ENCODE measurements around the gene OR5H15. TPM values are rescaled to one million over a fixed set of nuclear protein-coding genes. Genes with fewer than 3 reads are reported as not detected.
"Not testable (repeated sequence)": the region's sequence is repeated elsewhere in the genome, so short reads cannot be mapped to it uniquely, and the experiment has no call there.

The OR5H15 gene
- polyA plus RNA-seq, 2 donors, result not detected

- Histone ChIP-seq H3K27ac (ENCODE audit: low read depth in 2 of 2, low read length in 1 of 2) (no peak overlapping the region), H3K27me3 (ENCODE audit: control insufficient read depth in 1 of 2, insufficient read depth in 2 of 2, low read length in 2 of 2) (no peaks in the 10 kb centered on the region), H3K4me3 (ENCODE audit: low read depth in 1 of 2, low read length in 2 of 2) (no peak overlapping the region), H3K36me3 (ENCODE audit: control insufficient read depth in 2 of 2, insufficient read depth in 2 of 2, low read length in 1 of 2) (no peaks in the 10 kb centered on the region), H3K9me3 (ENCODE audit: control insufficient read depth in 2 of 2, insufficient read depth in 1 of 2, low read depth in 1 of 2, low read length in 1 of 2) (no peaks in the 10 kb centered on the region), H3K4me1 (ENCODE audit: control insufficient read depth in 2 of 2, insufficient read depth in 2 of 2, low read length in 1 of 2) (no peaks in the 10 kb centered on the region)
- 72 to 78% methylated on average over 7 of the region's 7 CpGs for WGBS, 2 donors
Measured at GRCh38 chr3:98172621-98173020, 6.1 kb downstream of the OR5H15 start.

- H3K4me3 ChIP-seq (ENCODE audit: low read depth in 1 of 2, low read length in 2 of 2), result no peak overlapping the region
- H3K36me3 ChIP-seq (ENCODE audit: control insufficient read depth in 2 of 2, insufficient read depth in 2 of 2, low read length in 1 of 2), result no peaks in the 10 kb centered on the region
- no peaks in the 10 kb centered on the region for H3K9me3 ChIP-seq (ENCODE audit: control insufficient read depth in 2 of 2, insufficient read depth in 1 of 2, low read depth in 1 of 2, low read length in 1 of 2)
- H3K27ac ChIP-seq (ENCODE audit: low read depth in 2 of 2, low read length in 1 of 2), result no peak overlapping the region
- H3K4me1 ChIP-seq (ENCODE audit: control insufficient read depth in 2 of 2, insufficient read depth in 2 of 2, low read length in 1 of 2), result no peaks in the 10 kb centered on the region
- no peaks in the 10 kb centered on the region for H3K27me3 ChIP-seq (ENCODE audit: control insufficient read depth in 1 of 2, insufficient read depth in 2 of 2, low read length in 2 of 2)
- WGBS, 2 donors, result 84 to 87% methylated on average over 3 of the region's 3 CpGs
Measured at GRCh38 chr3:98180319-98180890, 13.9 kb downstream of the OR5H15 start.

- H3K9me3 ChIP-seq (ENCODE audit: control insufficient read depth in 2 of 2, insufficient read depth in 1 of 2, low read depth in 1 of 2, low read length in 1 of 2), result no peaks in the 10 kb centered on the region
- H3K27ac ChIP-seq (ENCODE audit: low read depth in 2 of 2, low read length in 1 of 2), result no peak overlapping the region
- no peaks in the 10 kb centered on the region for H3K27me3 ChIP-seq (ENCODE audit: control insufficient read depth in 1 of 2, insufficient read depth in 2 of 2, low read length in 2 of 2)
- H3K4me3 ChIP-seq (ENCODE audit: low read depth in 1 of 2, low read length in 2 of 2), result no peak overlapping the region
- no peaks in the 10 kb centered on the region for H3K4me1 ChIP-seq (ENCODE audit: control insufficient read depth in 2 of 2, insufficient read depth in 2 of 2, low read length in 1 of 2)
- no peaks in the 10 kb centered on the region for H3K36me3 ChIP-seq (ENCODE audit: control insufficient read depth in 2 of 2, insufficient read depth in 2 of 2, low read length in 1 of 2)
Measured at GRCh38 chr3:98182196-98182595, 15.7 kb downstream of the OR5H15 start.

GRCh38 chr3:98185180-98185579 is 18.7 kb downstream of the OR5H15 start:
- no peaks in the 10 kb centered on the region for H3K4me1 ChIP-seq (ENCODE audit: control insufficient read depth in 2 of 2, insufficient read depth in 2 of 2, low read length in 1 of 2)

GRCh38 chr3:98188545-98188944 is 22.0 kb downstream of the OR5H15 start:
- no peaks in the 10 kb centered on the region for H3K27me3 ChIP-seq (ENCODE audit: control insufficient read depth in 1 of 2, insufficient read depth in 2 of 2, low read length in 2 of 2)
- H3K4me3 ChIP-seq (ENCODE audit: low read depth in 1 of 2, low read length in 2 of 2), result no peak overlapping the region
- H3K4me1 ChIP-seq (ENCODE audit: control insufficient read depth in 2 of 2, insufficient read depth in 2 of 2, low read length in 1 of 2), result no peaks in the 10 kb centered on the region
- no peaks in the 10 kb centered on the region for H3K9me3 ChIP-seq (ENCODE audit: control insufficient read depth in 2 of 2, insufficient read depth in 1 of 2, low read depth in 1 of 2, low read length in 1 of 2)
- no peak overlapping the region for H3K27ac ChIP-seq (ENCODE audit: low read depth in 2 of 2, low read length in 1 of 2)
- 31 to 36% methylated on average over 3 of the region's 3 CpGs for WGBS, 2 donors
- no peaks in the 10 kb centered on the region for H3K36me3 ChIP-seq (ENCODE audit: control insufficient read depth in 2 of 2, insufficient read depth in 2 of 2, low read length in 1 of 2)

More at GRCh38 chr3:98185180-98185579, 18.7 kb downstream of the OR5H15 start:
- H3K9me3 ChIP-seq (ENCODE audit: control insufficient read depth in 2 of 2, insufficient read depth in 1 of 2, low read depth in 1 of 2, low read length in 1 of 2), result no peaks in the 10 kb centered on the region
- no peak overlapping the region for H3K27ac ChIP-seq (ENCODE audit: low read depth in 2 of 2, low read length in 1 of 2)
- H3K36me3 ChIP-seq (ENCODE audit: control insufficient read depth in 2 of 2, insufficient read depth in 2 of 2, low read length in 1 of 2), result no peaks in the 10 kb centered on the region
- no peaks in the 10 kb centered on the region for H3K27me3 ChIP-seq (ENCODE audit: control insufficient read depth in 1 of 2, insufficient read depth in 2 of 2, low read length in 2 of 2)
- no peak overlapping the region for H3K4me3 ChIP-seq (ENCODE audit: low read depth in 1 of 2, low read length in 2 of 2)

- H3K27me3 ChIP-seq (ENCODE audit: control insufficient read depth in 1 of 2, insufficient read depth in 2 of 2, low read length in 2 of 2); H3K4me3 ChIP-seq (ENCODE audit: low read depth in 1 of 2, low read length in 2 of 2); H3K27ac ChIP-seq (ENCODE audit: low read depth in 2 of 2, low read length in 1 of 2); H3K9me3 ChIP-seq (ENCODE audit: control insufficient read depth in 2 of 2, insufficient read depth in 1 of 2, low read depth in 1 of 2, low read length in 1 of 2); H3K4me1 ChIP-seq (ENCODE audit: control insufficient read depth in 2 of 2, insufficient read depth in 2 of 2, low read length in 1 of 2); H3K36me3 ChIP-seq (ENCODE audit: control insufficient read depth in 2 of 2, insufficient read depth in 2 of 2, low read length in 1 of 2): not testable (repeated sequence)
Measured at GRCh38 chr3:98190911-98191310, 24.4 kb downstream of the OR5H15 start.

GRCh38 chr3:98196293-98196692 is 29.8 kb downstream of the OR5H15 start:
- H3K9me3 ChIP-seq (ENCODE audit: control insufficient read depth in 2 of 2, insufficient read depth in 1 of 2, low read depth in 1 of 2, low read length in 1 of 2); H3K4me1 ChIP-seq (ENCODE audit: control insufficient read depth in 2 of 2, insufficient read depth in 2 of 2, low read length in 1 of 2); H3K27ac ChIP-seq (ENCODE audit: low read depth in 2 of 2, low read length in 1 of 2); H3K36me3 ChIP-seq (ENCODE audit: control insufficient read depth in 2 of 2, insufficient read depth in 2 of 2, low read length in 1 of 2); H3K4me3 ChIP-seq (ENCODE audit: low read depth in 1 of 2, low read length in 2 of 2); H3K27me3 ChIP-seq (ENCODE audit: control insufficient read depth in 1 of 2, insufficient read depth in 2 of 2, low read length in 2 of 2): not testable (repeated sequence)
- WGBS, 2 donors, result 75 to 78% methylated on average over 2 of the region's 2 CpGs

- Histone ChIP-seq H3K4me3 (ENCODE audit: low read depth in 1 of 2, low read length in 2 of 2) (no peak overlapping the region), H3K9me3 (ENCODE audit: control insufficient read depth in 2 of 2, insufficient read depth in 1 of 2, low read depth in 1 of 2, low read length in 1 of 2) (no peaks in the 10 kb centered on the region), H3K27me3 (ENCODE audit: control insufficient read depth in 1 of 2, insufficient read depth in 2 of 2, low read length in 2 of 2) (no peaks in the 10 kb centered on the region), H3K36me3 (ENCODE audit: control insufficient read depth in 2 of 2, insufficient read depth in 2 of 2, low read length in 1 of 2) (no peaks in the 10 kb centered on the region), H3K4me1 (ENCODE audit: control insufficient read depth in 2 of 2, insufficient read depth in 2 of 2, low read length in 1 of 2) (no peaks in the 10 kb centered on the region), H3K27ac (ENCODE audit: low read depth in 2 of 2, low read length in 1 of 2) (no peak overlapping the region)
- 59 to 61% methylated on average over 1 of the region's 1 CpG for WGBS, 2 donors
Measured at GRCh38 chr3:98199020-98199419, 32.5 kb downstream of the OR5H15 start.

GRCh38 chr3:98209244-98209643 is 42.7 kb downstream of the OR5H15 start:
- H3K9me3 ChIP-seq (ENCODE audit: control insufficient read depth in 2 of 2, insufficient read depth in 1 of 2, low read depth in 1 of 2, low read length in 1 of 2), result peaks cover 0 to 2% of the 10 kb centered on the region in 2 donors
- WGBS, 2 donors, result 82 to 85% methylated on average over 2 of the region's 2 CpGs

GRCh38 chr3:98213276-98213675 is 46.8 kb downstream of the OR5H15 start:
- Histone ChIP-seq H3K4me1 (ENCODE audit: control insufficient read depth in 2 of 2, insufficient read depth in 2 of 2, low read length in 1 of 2) (no peaks in the 10 kb centered on the region), H3K27me3 (ENCODE audit: control insufficient read depth in 1 of 2, insufficient read depth in 2 of 2, low read length in 2 of 2) (no peaks in the 10 kb centered on the region), H3K36me3 (ENCODE audit: control insufficient read depth in 2 of 2, insufficient read depth in 2 of 2, low read length in 1 of 2) (no peaks in the 10 kb centered on the region), H3K9me3 (ENCODE audit: control insufficient read depth in 2 of 2, insufficient read depth in 1 of 2, low read depth in 1 of 2, low read length in 1 of 2) (peaks cover 0 to 2% of the 10 kb centered on the region in 2 donors), H3K27ac (ENCODE audit: low read depth in 2 of 2, low read length in 1 of 2) (no peak overlapping the region), H3K4me3 (ENCODE audit: low read depth in 1 of 2, low read length in 2 of 2) (no peak overlapping the region)
- 40 to 43% methylated on average over 7 of the region's 7 CpGs for WGBS, 2 donors

More at GRCh38 chr3:98209244-98209643, 42.7 kb downstream of the OR5H15 start:
- Histone ChIP-seq H3K4me1 (ENCODE audit: control insufficient read depth in 2 of 2, insufficient read depth in 2 of 2, low read length in 1 of 2) (no peaks in the 10 kb centered on the region), H3K27me3 (ENCODE audit: control insufficient read depth in 1 of 2, insufficient read depth in 2 of 2, low read length in 2 of 2) (no peaks in the 10 kb centered on the region), H3K36me3 (ENCODE audit: control insufficient read depth in 2 of 2, insufficient read depth in 2 of 2, low read length in 1 of 2) (no peaks in the 10 kb centered on the region), H3K4me3 (ENCODE audit: low read depth in 1 of 2, low read length in 2 of 2) (no peak overlapping the region), H3K27ac (ENCODE audit: low read depth in 2 of 2, low read length in 1 of 2) (no peak overlapping the region)

Measured in esophagus (tissue), 2 donors.